GM12873 (cell line): Measurements from ENCODE around the gene CCDC83.

Source experiments
- CTCF ChIP-seq: IDR thresholded peaks from 2 replicates; pipeline ENCODE4 v1.5.1; 2012; ENCODE audit warnings: low read depth, mild to moderate bottlenecking, moderate library complexity, low read length, control low read depth; ENCODE audit not compliant: insufficient read depth; ENCODE audit errors: missing control alignments

The CCDC83 gene

GRCh38 chr11:85937835-85938234, 82.7 kb downstream of the CCDC83 start:
- no peak for TF ChIP-seq CTCF

GRCh38 chr11:85939099-85940015, 84.2 kb downstream of the CCDC83 start:
- no peak for TF ChIP-seq CTCF

- peak; percentile 74 for TF ChIP-seq CTCF
Measured at GRCh38 chr11:85941380-85941973, 86.3 kb downstream of the CCDC83 start.

- no peak for TF ChIP-seq CTCF
Measured at GRCh38 chr11:85945296-85945695, 90.1 kb downstream of the CCDC83 start.

- TF ChIP-seq CTCF: no peak
Measured at GRCh38 chr11:85945788-85946187, 90.6 kb downstream of the CCDC83 start.

GRCh38 chr11:85946221-85946620, 91.0 kb downstream of the CCDC83 start:
- no peak for TF ChIP-seq CTCF

- no peak for TF ChIP-seq CTCF
Measured at GRCh38 chr11:85947431-85948272, 92.5 kb downstream of the CCDC83 start.
